K562 (cell line): ENCODE results near the gene DYNC1H1. TPM values are rescaled to one million over a fixed set of nuclear protein-coding genes. Genes with fewer than 3 reads are reported as not detected.

Source experiments
- ARID4B ChIP-seq: sonication (generic); formaldehyde crosslinking; IDR thresholded peaks from 2 replicates; pipeline ENCODE4 v1.8.0; 2022; ENCODE audit warnings: mild to moderate bottlenecking, missing genetic modification reagents
- CHD2 ChIP-seq: IDR thresholded peaks from 2 replicates; pipeline ENCODE4 v1.6.1; 2011; ENCODE audit warnings: low read depth, low read length
- CREB1 ChIP-seq, 2 experiments: sonication (generic) in 1 of 2; formaldehyde crosslinking in 1 of 2; IDR thresholded peaks; 2 replicates each; pipeline versions ENCODE4 v1.6.1 to v1.8.0; 2012 to 2022; ENCODE audit warnings: inconsistent platforms in 1 of 2, mild to moderate bottlenecking in 1 of 2, missing genetic modification reagents in 1 of 2, moderate library complexity in 1 of 2
- EGR1 ChIP-seq: fragments of 450-650 bp; conservative IDR thresholded peaks from 2 replicates; pipeline ENCODE4 v1.6.1; 2017; ENCODE audit warnings: mild to moderate bottlenecking
- KDM1A ChIP-seq, 2 experiments: fragments of 450-650 bp; IDR thresholded peaks; 2 replicates each; pipeline ENCODE4 v1.6.1; 2016; ENCODE audit warnings: mild to moderate bottlenecking in 2 of 2
- MED1 ChIP-seq: sonication (generic); formaldehyde crosslinking; IDR thresholded peaks from 2 replicates; pipeline ENCODE4 v1.8.1; 2023; ENCODE audit warnings: missing genetic modification reagents, borderline replicate concordance
- MTF1 ChIP-seq: fragments of 250-450 bp; sonication (Bioruptor Pico); IDR thresholded peaks from 2 replicates; pipeline ENCODE4 v1.9.0; 2021; ENCODE audit warnings: moderate library complexity, mild to moderate bottlenecking, inconsistent platforms, borderline replicate concordance
- NCOA4 ChIP-seq: fragments of 450-650 bp; IDR thresholded peaks from 2 replicates; pipeline ENCODE4 v1.6.1; 2018; ENCODE audit warnings: mild to moderate bottlenecking; ENCODE audit not compliant: partially characterized antibody
- PTRF ChIP-seq: fragments of 450-650 bp; IDR thresholded peaks from 2 replicates; pipeline ENCODE4 v1.6.1; 2016; ENCODE audit warnings: mild to moderate bottlenecking, missing genetic modification characterization, missing compliant biosample characterization
- SUPT5H ChIP-seq: fragments of 450-650 bp; IDR thresholded peaks from 2 replicates; pipeline ENCODE4 v1.6.1; 2016
- TCF7 ChIP-seq: sonication (generic); IDR thresholded peaks from 2 replicates; pipeline ENCODE4 v1.6.1; 2016; ENCODE audit warnings: antibody characterized with exemption, borderline replicate concordance
- ZBTB11 ChIP-seq, 3 experiments: fragments of 200-800 bp in 1 of 3; fragments of 250-450 bp in 1 of 3; fragments of 450-650 bp in 1 of 3; sonication (Bioruptor Pico) in 1 of 3; sonication (Bioruptor generic) in 1 of 3; formaldehyde crosslinking in 1 of 3; IDR thresholded peaks; 2 replicates each; pipeline versions ENCODE4 v1.6.1 to v1.8.0; 2016 to 2022; ENCODE audit warnings: mild to moderate bottlenecking in 2 of 3, missing genetic modification characterization in 2 of 3, missing compliant biosample characterization in 1 of 3, moderate library complexity in 1 of 3
- ZNF134 ChIP-seq: fragments of 250-450 bp; sonication (Bioruptor Pico); conservative IDR thresholded peaks from 2 replicates; pipeline ENCODE4 v1.4.0; 2020
- ZNF511 ChIP-seq: sonication (generic); formaldehyde crosslinking; IDR thresholded peaks from 2 replicates; pipeline ENCODE4 v1.8.0; 2022; ENCODE audit warnings: mild to moderate bottlenecking, missing genetic modification reagents
- ZNF551 ChIP-seq: fragments of 250-450 bp; sonication (Bioruptor Pico); IDR thresholded peaks from 2 replicates; pipeline ENCODE4 v1.5.0; 2021; ENCODE audit warnings: mild to moderate bottlenecking, moderate library complexity
- ZNF57 ChIP-seq: fragments of 450-650 bp; formaldehyde crosslinking; IDR thresholded peaks from 2 replicates; pipeline ENCODE4 v1.4.0; 2020; ENCODE audit warnings: mild to moderate bottlenecking, moderate library complexity
- ZNF655 ChIP-seq: fragments of 250-450 bp; sonication (Bioruptor Pico); IDR thresholded peaks from 2 replicates; pipeline ENCODE4 v1.5.0; 2021
- ZNF79 ChIP-seq: fragments of 250-450 bp; sonication (Bioruptor Pico); IDR thresholded peaks from 2 replicates; pipeline ENCODE4 v1.4.0; 2020; ENCODE audit warnings: low read depth, mild to moderate bottlenecking, moderate library complexity
- polyA plus RNA-seq, 8 experiments: library from polyadenylated mRNA; depleted of rRNA in 4 of 8; stranded (reverse) in 5 of 8; unstranded in 3 of 8; fragments of >200 nt; fragmentation: Nextera tagmentation in 2 of 8; fragmentation: Illumina TruSeq in 1 of 8; extraction: Ambion mirVana in 2 of 8; extraction: Trizol in 1 of 8; gene quantifications; 2 replicates each; pipeline versions ENCODE4 v1.2.1 to v1.2.3, GENCODE V29; 2011 to 2014; ENCODE audit warnings: inconsistent platforms in 1 of 8, missing spikeins in 1 of 8
- total RNA-seq, 7 experiments: library from RNA; depleted of rRNA in 6 of 7; stranded (reverse); fragments of >200 nt in 6 of 7; fragmentation: Illumina TruSeq in 2 of 7; extraction: Trizol in 2 of 7; gene quantifications; 2 replicates each; pipeline versions ENCODE4 v1.2.1 to v1.2.3, GENCODE V29; 2011 to 2021; ENCODE audit warnings: low replicate concordance in 1 of 7

DYNC1H1 gene
- total and polyA plus RNA-seq, 9 of the 15 experiments (the other 6 are each of a cell fraction or from before 2014, with no cell fraction given): 31.9 to 335 (median 115) TPM

GRCh38 chr14:102078831-102079699 lies 114.7 kb downstream of the DYNC1H1 start (continued):
- TF ChIP-seq KDM1A (IDR thresholded peaks at IDR 0.05) (no peak), MTF1 (no peak), ARID4B (CRISPR knock-in tag) (no peak), TCF7 (no peak), PTRF (tag) (no peak), ZNF655 (CRISPR knock-in tag) (no peak), ZBTB11 (CRISPR knock-in tag; IDR thresholded peaks at IDR 0.05) (no peak), ZNF511 (CRISPR knock-in tag) (no peak), SUPT5H (peak; percentile 55), CREB1 (IDR thresholded peaks at IDR 0.05) (no peak), CREB1 (CRISPR knock-in tag; IDR thresholded peaks at IDR 0.05) (peak; percentile 11; the same call in 1 of the 2 replicates), CHD2 (peak; percentile 50; the same call in 1 of the 2 replicates), ZNF134 (no peak), NCOA4 (no peak), ZNF57 (CRISPR knock-in tag) (no peak), EGR1 (no peak), ZNF79 (CRISPR knock-in tag) (no peak), ZNF551 (CRISPR knock-in tag) (no peak), MED1 (no peak)
